GM19240 (cell line): ENCODE measurements around the gene TMEM266.

Experiments used
- DNase-seq: peaks from one replicate; pipeline ENCODE4 v3.0.0; 2011; ENCODE audit warnings: low spot score; ENCODE audit not compliant: insufficient read length

Gene TMEM266

DNA sequence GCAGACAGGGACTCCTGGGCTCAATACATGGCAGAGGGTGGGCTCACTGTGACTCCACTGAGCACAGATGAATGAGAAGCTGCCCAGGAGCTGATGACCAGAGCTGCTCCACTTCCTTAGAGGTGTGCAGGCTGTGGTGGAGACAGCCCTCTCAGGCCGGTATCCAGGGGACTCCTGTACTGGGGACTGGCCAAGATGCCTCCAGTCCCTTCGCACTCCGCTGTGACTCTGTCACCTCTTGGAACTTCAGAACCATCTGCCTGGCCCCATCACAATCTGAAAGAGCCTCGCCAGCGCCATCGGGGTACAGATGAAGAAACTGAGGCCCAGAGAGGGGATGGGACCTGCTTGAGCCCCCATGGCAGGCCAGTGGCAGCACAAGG lies 140.3 kb downstream of the TMEM266 start:
- no peak for DNase-seq

DNA sequence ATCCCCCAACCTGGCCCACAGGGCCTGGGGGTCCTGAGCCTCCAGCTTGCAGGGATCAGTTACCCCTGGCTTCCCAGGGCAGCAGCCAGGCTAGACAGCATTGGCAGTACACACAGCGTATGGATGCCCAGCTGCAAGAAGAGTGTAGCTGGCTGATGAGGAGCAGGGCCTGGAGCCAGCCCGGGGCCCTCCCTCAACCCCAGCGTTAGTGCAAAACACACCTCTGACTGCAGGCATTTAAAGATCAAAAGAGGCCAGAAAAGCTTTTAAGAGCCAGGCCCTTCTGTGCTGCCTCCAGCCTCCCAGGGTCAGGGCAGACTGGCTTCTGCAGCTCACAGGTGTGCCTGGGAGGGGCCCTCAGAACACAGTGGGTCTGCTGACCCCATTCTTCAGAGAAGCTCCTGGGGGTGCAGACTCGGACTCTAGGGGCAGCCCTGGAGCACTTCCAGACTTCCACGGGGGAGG lies 140.9 kb downstream of the TMEM266 start:
- DNase-seq: no peak

DNA sequence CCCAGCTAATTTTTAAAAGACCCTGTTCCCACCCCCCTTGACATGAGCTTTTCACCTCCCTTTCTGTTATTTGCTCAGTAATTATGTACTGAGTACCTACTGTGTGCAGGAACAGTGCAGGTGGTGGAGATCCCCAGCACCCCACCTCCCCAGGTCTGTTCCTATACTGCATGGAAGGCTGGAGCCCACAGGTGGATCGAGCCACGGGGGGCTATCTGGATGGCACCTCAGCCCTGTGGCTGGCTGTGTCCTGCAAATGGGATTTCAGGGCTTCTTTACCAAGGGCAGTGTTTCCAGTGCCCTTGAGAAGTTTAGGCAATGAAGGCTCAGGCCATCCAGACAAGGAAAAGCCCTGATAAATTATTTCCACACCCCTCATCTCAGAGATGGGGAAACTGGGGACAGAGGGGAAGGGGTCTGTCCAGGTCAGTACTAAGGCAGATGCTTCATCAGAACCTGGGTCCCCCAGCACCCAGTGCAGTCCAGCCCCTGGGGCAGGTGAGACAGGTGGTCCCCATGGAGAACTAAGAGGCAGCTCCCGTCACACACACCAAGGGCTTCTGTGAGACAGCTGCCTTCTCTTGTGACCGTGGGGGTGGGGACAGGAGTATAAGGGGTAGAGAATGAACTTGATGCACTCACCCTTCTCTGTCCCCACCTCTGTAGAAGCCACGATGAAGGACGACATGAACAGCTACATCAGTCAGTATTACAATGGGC lies 141.9 kb downstream of the TMEM266 start:
- no peak for DNase-seq

DNA sequence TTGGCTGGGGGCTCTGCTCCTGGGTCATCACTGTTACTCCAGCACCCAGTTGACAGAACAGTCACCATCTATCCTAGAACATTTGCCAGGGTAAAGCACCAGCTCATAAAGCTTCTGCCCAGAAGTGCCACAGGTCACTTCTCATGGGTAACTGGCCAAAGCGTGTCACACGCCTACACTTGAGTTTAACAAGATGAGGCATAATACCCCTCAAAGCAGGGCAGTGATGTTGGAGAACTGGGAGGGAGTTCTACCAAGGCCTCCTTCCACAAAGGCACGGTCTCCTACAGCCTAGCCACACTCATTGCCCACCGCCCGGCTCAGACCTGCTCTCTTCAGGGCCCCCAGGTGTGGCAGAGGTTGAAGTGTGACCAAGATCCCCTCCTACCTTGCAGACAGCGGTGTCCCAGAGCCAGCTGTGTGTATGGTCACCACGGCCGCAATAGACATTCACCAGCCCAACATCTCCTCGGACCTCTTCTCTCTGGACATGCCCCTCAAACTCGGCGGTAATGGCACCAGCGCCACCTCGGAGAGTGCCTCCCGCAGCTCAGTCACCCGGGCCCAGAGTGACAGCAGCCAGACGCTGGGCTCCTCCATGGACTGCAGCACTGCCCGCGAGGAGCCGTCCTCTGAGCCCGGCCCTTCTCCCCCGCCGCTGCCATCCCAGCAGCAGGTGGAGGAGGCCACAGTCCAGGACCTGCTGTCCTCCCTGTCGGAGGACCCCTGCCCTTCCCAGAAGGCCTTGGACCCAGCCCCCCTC lies 143.7 kb downstream of the TMEM266 start:
- no peak for DNase-seq

DNA sequence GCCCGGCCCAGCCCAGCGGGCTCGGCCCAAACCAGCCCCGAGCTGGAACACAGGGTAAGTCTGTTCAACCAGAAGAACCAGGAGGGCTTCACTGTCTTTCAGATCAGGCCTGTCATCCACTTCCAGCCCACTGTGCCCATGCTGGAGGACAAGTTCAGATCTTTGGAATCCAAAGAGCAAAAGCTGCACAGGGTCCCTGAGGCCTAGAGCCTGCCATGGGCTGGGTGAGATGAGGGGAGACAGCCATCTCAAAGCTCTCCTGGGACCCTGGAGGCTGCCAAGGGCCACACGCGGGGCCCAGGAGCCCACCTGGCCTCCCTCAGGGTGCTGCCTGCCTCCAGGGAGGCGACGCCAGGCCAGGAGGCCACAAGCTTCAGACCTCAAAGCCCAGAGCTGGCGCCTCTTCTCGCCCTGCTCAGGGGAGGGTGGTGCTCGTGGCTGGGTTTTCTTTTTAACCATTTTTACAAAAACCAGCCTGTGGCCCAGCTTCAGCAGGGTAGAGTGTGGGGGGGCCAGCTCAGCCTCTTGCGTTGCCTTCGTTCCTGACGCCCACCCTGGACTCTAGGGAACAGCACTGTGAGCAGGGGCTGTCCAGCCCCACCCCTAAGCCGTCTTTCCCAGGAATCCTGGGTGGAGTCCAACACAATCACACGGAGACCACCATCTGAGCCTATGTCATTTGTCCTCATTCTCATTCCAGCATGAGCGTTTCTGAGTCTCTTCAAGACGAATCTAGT lies 144.5 kb downstream of the TMEM266 start:
- no peak for DNase-seq

DNA sequence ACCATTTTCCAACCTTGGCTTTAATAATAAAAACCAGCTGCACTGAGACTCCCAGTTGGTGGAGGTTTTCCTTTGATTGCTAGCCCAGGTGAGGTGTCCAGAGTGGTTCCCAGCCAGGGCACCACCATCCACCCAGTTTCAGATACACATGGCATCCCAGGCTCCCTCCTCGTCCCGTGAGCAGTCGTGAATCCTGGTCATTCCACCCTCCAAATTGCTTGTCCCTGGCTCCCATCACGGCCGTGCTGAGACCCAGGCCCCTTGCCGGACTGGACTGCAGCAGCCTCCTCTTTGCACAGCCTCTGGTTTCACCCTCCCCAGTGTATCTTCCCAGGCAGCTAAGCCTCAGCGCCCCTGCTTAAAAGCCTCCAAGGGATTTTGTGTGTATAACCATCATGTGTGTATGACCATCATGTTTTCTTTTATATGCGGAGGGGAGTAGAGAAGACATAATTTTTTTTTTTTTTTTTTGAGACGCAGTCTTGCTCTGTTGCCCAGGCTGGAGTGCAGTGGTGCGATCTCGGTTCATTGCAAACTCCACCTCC lies 145.2 kb downstream of the TMEM266 start:
- no peak for DNase-seq

DNA sequence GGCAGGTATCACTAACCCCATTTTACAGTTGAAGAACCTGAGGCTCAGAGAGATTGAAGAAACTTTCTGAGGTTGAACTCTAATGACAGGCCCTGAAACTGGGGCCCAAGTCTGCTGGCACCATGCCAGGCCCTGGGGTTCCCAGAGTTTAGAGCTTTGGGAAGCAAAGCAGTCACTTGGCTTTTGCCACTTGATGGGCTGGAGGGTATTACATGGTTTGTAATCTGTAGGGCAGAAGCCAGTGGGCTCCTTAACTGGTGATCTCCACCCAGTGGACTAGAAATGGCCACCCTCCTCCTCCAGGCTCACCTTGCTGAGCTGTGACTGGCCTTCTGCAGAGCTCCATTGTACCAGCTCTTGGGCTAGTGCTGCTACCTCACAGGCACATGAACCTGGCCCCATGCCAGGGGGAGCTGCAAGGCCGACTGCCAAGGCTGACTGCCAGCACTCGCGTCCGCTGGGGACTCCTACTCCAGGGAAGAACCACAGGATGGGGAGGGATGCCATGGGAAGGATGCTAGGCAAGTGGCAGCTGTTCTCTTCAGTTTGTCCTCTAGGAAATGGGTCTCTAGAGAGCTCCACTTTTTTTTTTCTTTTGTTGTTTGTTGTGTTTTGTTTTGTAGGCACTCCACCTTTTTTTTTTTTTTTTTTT lies 146.7 kb downstream of the TMEM266 start:
- DNase-seq: no peak

DNA sequence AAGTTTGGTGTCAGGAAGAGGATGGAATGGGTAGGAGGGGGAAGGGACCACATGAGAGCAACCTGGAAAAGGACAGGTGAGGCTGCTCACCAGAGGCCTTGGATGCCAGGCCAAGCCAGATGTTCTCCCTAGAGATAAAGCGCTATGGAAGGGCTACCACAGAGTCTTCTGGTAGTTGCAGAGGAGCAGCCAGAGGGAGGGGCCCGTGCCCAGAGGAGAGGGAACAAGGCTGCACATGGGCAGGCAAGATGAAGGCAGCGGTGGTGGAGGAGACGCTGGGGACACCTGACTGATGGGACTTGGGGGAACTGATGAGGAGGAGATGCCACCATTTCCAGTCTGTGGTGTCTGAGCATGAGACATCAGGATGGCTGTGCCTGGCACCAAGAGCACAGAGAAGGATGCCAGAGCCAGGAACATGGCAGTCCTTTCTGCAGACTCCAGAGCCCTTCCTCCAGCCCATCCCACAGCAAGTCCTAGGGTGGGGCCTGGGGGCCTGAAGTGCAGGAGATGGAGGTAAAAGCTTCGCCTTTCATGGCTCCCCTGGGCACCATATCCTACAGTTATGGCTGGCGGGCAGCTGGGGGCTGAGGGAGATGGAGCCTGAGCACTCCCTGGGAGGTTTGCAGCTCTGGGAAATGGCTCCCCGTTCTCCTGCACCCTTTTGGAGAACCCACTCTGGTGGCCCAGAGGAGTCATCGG lies 148.4 kb downstream of the TMEM266 start:
- no peak for DNase-seq

DNA sequence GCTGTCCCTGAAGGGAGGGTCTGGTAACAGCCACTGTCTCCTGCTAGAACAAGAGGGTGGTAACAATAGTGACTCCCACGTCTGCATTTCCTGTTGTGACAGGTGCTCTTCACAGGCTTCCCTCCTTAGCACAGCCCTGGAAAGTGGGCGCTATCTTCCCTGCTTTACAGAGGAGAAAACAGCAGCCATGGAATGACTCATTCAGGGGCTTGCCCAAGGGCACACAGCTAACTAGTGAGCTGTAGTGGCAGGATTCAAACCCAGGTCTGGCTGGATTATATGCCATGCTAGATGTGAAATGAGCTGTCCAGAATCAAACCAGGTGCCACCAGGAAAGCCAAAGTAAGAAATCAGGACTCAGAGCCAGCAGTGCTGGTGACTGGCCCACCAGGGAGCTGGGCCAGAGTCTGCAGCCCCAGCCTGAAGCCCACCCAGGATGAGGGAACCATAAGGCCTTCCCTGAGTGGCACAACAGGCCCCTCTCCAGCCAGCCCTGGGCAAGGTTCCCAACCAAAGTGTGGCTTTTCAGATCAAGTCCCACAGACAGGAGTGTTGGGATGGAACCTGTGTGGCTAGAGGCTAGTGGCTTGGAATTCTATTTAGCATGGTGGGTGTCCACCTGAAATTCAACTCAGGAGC lies 149.1 kb downstream of the TMEM266 start:
- DNase-seq: no peak

DNA sequence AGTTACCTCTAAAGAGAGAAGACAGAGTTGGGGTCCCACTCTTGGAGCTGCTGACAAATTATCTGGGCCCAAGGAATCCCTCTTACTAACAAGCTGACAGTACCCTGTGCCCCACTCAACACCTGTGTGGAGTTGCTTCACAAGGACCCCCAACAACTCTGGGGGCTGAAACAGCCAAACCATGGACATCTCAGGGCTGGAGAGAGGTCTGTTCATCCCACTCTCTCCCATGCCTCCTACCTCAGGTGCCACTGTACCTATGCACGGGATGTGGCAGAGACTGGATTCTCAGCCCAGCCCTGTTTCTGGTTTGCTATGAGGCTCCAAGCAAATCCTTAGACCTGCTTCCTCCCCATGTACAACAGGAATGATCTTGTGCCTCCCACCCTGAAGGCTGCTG lies 149.7 kb downstream of the TMEM266 start:
- DNase-seq: no peak

DNA sequence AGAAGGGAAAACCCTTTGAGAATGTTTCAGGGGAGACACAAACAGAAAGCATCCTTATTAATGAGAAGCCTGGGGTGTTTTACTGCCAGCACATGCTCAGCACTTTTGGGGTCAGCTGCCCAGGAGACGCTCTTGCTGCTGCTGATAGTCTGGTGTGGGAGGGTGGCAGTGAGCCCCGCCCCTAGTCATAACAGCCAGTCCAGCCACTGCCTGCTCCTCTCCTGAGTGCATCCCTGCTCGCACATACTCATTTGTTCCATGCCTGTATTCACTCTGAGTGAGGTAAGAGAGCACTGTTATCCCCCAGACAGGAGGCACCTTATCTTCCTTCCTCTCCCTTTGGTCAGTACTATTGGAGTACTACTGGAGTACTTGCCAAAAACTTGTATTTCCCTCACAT lies 150.2 kb downstream of the TMEM266 start:
- no peak for DNase-seq

DNA sequence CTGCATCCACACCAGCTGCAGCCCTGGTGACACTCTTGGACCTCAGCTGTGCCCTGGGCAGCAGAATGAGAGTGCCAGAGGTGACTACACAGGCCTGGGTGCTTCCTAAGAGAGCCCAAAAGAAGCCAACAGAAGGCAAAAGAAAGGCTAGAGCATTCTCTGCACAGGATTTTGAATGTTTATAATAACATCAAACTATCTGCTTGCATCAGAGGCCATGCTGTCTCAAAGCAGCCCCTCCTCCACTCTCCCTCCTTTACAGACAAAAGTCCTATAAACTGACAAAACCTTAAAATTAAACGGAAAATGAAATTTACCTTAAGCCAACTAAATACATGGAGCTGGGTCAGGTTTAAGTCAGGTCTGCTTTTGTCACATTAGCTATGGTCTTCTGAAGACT lies 155.8 kb downstream of the TMEM266 start:
- no peak for DNase-seq

DNA sequence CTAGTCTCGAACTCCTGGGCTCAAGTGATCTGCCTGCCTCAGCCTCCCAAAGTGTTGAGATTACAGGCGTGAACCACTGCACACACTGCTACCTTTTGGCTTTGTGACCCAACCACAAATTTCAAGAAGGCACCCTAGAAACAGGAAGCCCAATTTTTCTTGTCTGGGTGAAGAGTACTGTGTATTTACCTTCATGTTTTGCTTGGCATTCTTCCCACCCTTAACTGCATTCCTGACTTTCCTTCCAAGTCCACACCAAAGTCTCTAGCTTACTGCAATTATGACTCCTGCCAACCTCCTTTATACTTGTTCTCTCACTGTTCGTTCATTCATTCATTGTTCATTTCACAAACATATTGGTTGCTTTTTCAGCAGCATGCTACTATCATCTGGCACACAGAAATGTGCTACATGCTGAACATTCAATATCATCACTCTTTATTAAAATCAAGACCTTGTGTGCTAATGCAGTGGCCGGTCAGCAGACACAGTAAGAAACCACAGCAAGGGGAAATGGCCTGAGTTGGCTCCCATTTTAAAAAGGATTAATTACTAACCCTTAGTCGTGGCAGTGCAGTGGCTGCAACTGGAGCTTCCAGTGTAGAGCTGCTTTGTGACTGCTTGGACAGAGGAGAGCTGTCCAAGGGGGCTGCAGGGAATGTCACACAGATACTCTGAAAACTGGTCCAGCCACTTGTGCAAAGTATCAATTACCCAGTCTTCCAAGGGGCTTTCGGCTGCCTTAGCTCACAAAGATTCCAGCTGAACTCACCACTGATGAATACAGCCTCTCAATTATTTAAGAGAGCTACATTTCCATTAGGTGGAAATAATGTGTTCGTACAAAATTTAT lies 157.5 kb downstream of the TMEM266 start:
- DNase-seq: no peak

DNA sequence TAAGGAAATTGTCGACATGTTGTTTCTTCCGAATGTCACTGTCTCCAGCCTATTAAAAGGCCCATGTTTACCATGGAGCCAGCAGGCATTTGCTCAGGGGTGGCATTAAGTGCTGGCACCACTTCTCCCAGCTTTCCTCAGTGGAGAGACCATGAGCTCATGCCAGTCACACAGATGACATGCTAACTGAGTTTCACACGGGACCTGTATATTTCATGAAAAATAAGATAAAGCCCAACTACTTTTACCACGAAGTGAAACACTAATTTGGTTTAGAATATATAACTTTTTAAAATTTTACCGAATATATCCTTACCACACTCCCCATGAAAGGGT lies 158.1 kb downstream of the TMEM266 start:
- DNase-seq: no peak

DNA sequence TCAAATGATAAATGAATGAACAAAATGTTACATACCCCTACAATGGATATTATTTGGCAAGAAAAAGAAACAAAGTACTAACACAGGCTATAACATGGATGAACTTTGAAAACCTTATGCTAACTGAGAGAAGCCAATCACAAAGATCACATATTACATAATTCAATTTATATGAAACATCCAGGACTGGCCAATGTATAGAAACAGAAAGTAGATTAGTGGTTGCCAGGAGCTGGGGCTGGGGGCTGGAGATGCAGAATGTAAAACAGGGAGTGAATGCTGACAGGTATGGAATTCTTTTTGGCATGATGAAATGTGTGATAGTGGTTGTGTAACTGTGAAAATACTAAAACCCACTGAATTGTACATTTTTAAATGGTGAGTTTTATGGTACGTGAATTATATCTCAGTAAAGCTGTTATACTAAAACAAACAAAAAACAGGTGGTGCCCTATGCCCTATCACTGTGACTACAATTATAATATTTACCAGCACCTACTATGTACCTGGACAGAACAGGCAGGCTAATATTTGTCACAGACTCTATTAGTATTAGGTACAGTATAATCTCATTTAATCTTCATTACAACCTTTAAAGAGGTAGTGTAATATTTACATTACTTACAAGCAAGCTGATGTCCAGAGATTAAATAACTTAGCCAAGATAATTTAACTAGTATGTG lies 161.4 kb downstream of the TMEM266 start:
- no peak for DNase-seq

DNA sequence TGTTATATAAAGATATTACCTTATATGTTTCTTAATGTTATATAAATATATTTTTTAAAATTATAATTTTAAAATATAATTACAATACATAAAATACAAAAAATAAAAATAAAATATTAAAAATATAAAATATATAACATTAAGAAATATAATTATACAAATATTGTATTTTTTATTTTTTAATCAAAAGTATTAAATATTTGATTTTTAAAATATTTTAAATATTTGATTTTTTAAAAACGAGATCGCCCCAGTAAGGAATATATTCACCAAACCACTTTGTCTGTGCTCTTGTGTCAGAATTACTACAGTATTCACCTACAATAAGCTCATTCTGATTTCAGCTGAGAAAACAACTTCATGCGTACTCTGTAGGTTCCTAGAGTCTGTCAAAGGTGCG lies 162.4 kb downstream of the TMEM266 start:
- no peak for DNase-seq

DNA sequence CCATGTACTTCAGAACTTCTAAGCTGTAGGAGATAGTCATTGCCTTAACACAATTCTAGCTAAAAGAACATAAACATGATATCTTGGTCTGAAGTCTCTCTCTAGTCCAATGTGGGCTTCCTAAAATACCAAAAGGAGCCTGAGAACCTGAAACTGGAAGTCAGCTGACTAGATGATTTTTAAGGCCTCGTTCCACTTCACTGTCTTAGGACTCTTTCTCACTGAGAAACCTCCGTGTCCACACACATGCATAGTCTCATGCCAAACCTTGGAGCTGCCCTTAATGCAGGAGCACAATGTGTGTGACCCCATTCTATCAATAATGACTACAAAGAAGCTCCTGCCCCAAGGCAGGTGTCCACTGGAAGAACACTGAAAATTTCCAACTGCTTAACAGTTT lies 163.7 kb downstream of the TMEM266 start:
- DNase-seq: no peak

DNA sequence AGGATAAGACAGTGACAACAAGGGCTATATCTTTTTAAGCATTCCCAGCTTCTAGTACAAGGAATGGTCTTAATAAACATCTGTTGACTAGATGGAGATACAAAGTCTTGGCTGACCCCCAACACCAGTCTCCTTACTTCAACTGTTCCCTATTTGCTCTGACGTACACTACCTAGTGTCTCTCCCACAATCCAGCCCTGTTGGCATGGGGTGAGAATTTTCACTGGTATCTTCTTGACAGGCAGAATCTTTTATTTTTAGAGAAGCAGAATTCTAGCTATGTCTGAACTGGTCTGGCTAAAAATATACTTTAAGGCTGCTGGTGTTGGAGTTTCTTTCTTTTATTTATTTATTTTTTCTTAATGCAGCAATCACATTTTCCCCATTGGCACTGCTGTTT lies 169.5 kb downstream of the TMEM266 start:
- DNase-seq: no peak

DNA sequence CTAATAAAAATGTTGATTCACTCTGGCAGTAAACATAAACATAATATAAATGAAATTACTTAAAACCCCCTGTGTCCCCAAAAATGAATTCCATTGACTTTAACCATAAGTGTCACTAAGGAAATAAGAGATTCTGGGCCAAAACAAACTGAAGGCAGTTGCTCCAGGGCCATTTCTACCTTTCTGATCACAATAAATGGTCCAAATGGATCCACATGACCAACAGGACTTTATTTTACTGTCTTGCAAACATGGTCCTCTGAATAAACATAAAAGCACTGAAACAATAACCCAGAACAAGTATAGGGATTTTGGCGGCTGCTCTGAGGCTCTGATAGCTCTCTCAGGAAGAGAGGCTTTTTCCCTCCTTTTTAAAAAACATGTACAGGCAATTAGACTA lies 174.1 kb downstream of the TMEM266 start:
- DNase-seq: no peak
